A549 treated with Mapracorat at 1 μM for 4 hours (cell line): ENCODE results near the gene SCN3A. TPM values are rescaled to one million over a fixed set of nuclear protein-coding genes. Genes with fewer than 3 reads are reported as not detected.

Experiments used
- total RNA-seq: library from RNA; stranded (reverse); fragments of 200-300 nt; extraction: Qiagen RNA extraction; gene quantifications from 5 replicates; pipeline ENCODE4 v1.2.3, GENCODE V29; 2022

Gene SCN3A
- 0.01 TPM in 1 of 5 replicates, not detected in the others for total RNA-seq

DNA sequence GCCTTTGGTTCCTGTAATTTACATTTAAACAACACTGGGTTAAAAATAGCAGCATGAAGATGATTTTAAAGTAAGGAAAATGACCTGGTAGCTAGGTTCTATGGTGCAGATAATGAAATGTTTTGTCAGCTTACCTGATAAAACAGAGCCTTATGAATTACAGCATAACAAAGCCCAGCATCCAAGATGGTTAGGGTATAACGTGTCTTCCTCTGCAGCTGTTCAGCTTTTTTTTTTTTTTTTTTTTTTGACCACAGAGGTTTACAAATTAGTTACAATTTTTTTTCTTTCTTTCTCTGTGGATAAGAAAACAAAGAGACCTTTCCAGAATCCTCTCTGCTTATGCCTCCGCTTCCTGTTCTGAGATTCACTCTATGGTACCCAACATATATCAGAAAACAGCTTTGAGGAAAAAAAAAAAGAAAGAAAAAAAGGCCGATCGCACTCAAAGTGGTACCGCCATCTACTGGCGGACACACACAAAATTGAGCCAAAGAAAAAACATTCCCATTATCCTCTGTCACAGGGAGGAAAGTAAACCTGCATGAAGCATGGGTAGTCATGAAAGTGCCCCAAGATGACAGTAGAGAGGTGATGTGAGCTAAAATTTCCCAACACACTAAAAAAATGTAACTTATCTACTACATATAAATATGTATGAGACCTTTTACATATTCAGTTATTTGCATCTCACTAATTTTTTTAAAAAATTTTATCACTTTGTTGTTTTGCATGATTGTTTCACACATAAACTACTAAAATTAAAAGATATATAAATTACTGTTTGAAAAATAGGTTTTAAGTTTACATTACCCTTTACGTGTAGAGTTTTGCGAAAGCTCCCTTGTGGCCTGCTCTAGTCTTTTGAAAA is at the start of gene SCN3A:
Gene SCN3A, minus strand, starts transcription at position 362 of the 871 bp plus-strand sequence. CDS start 27,656 bp downstream, outside the sequence.

DNA sequence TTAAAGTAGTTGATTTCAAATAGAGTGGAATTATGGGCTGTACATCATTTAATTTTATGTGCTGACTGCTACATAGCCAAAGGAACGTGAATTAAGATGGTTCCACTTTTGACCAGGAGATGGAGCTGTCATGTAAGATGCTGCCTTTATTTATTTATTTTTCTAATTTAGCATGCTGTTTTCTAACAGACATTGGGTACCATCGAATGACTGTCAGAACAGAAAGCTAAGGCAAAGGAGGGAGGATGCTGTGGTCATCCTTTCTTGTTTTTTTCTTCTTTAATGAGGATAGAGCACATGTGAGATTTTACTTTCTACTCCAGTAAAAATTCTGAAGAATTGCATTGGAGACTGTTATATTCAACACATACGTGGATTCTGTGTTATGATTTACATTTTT is 35.4 kb upstream of the SCN3A start, which contains the start of gene SCN2A:
Gene SCN2A, plus strand, starts transcription at position 185 of the 400 bp plus-strand sequence. CDS start 56,410 bp downstream, outside the sequence.

Other genes with a start within 250 kb of the SCN3A start
- not detected in 5 replicates for gene SLC38A11, start 248.5 kb downstream of the SCN3A start, total RNA-seq
- not detected in 5 replicates for gene SCN2A, start 35.4 kb upstream of the SCN3A start, total RNA-seq